GM12801 (cell line): ENCODE data around the gene GATA2.

Source experiments
- CTCF ChIP-seq: IDR thresholded peaks from one replicate; pipeline ENCODE4 v1.5.1; 2011; ENCODE audit warnings: control low read depth; ENCODE audit not compliant: insufficient read length; ENCODE audit errors: extremely low read depth

Gene GATA2

DNA sequence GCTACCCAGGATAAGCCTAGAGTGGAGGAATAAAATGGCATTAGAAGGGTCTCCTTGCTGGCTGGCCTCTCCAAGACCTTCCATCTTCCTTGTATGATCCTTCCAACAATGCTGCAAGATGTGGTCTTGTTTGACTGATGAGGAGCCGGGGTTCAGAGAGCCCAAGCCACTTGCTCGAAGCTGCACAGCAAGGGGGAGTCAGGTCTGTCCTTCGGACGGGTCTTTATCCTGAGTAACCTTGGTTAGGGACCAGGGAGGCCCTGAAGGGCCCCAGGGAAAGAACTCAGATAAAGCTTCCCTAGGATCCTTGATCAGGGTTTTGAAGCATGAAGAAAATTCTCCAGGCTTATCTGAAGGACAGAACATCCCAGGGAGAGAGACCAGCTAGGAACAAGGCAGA lies 19.3 kb downstream of the GATA2 start:
- TF ChIP-seq CTCF, result no peak

DNA sequence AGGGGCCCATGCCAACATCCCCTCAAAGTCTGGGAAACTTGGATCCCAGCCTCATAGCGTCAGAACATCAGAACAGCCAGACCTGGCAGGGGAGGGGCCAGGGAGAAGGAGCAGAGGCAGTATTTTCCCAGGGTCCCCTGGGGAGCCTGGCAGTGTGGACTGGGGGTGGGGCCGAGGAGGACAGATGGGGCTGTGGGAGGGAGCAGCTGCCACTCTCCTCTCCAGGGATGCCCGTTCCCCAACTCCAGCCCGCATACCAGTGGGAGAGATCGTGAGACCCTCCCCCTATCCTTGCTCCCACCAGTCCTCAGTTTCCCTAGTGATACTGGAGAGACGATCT lies 19.9 kb downstream of the GATA2 start:
- no peak for TF ChIP-seq CTCF

DNA sequence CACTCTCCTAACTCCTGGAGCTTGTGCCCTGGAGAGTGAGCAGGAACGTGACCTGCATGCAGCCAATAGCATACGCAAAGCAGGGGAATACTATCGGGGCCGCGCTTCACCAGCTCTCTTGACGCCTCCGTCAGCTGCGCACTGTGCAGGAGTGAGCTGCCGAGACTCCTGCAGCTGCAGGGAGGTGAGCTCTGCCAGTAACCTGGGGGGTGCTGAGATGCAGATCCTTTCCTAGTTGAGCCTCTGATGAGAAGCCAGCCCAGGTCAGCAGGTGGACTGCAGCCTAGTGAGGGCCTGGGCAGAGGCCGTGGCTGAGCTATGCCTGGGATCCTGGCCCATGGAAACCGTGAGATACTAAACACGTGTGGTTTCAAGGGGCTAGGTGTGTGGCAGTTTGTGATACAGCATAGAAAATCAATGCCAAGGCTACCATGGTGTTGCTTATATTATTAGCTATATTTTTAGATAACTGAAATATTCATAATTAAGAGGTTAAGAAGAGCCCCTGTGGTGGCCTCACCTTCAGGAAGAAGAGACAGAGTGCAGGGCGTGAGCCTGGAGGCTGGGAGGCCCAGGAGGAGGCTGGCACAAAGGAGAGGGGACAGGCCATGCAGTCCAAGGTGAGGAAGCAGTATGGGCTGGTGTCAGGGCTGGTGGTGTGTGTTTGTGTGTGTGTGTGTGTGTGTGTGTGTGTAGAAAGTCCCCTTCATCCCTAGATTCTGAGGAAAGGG lies 20.4 kb downstream of the GATA2 start:
- TF ChIP-seq CTCF, result no peak

- no peak for TF ChIP-seq CTCF
Measured at GRCh38 chr3:128471720-128472119, 21.3 kb downstream of the GATA2 start.

DNA sequence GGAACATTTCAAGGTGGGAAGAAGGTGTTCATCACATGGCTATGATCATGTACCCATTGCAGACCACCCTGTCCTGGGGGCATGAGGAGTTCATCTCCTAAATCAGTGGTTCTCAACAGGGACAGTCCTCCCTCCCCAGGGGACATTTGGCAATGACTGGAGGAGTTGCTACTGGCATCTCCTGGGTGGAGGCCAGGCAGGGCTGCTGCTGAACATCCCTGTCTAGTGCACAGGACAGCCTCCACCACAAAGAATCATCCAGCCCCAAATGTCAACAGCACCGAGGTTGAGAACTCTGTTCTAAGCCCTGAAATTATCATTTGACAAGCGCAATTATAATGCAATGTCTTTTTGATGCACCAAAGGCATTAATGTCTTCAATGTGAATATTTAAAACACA lies 21.9 kb downstream of the GATA2 start:
- no peak for TF ChIP-seq CTCF

DNA sequence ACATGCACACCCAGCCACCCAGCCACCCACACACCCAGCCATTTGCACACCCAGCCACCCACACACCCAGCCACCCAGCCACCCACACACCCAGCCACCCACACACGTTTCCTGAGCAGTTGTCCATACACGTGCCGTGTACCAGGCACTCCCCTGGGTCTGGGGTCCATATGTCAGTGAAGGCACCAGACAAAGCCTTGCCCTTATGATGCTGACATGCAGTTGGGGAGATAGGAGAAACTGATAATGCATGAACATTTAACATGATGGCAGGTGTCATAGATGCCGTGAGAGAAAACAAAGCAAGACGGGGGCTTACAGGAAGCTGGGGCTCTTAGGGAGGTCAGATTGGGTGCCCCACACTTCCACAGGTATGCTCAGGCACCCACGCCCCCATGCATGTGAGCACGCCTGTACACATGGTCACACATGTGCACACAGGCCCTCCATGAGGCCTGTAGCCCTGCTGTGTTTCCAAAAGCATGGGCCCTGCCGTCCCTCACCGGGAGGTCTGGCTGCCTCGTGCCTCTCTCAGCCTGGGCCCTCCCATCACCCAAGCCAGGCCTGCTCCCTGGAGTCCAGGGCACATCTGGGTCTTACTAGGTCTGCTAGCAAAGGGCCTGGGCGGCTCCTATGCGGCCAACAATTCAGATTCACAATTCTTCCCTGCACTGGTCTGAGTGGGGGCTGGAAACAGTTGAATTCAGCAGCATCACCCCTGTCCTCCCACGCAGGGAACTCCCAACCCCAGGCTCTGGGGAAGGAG lies 22.7 kb downstream of the GATA2 start:
- TF ChIP-seq CTCF, result no peak

GRCh38 chr3:128469556-128469955 lies 23.4 kb downstream of the GATA2 start:
- no peak for TF ChIP-seq CTCF
